Myocyte (in vitro differentiated cells): ENCODE data around the gene AQP1. TPM values are rescaled to one million over a fixed set of nuclear protein-coding genes. Genes with fewer than 3 reads are reported as not detected.

Experiments used
- DNase-seq: peaks from one replicate; pipeline ENCODE4 v3.0.0-alpha.2; 2012; ENCODE audit warnings: low read depth
- total RNA-seq: library from RNA; depleted of rRNA; stranded (reverse); fragments of >200 nt; gene quantifications from 2 replicates; pipeline ENCODE4 v1.2.3, GENCODE V29; 2014

AQP1 gene
- total RNA-seq, 1 donor from 2014 or later: 2.1 TPM

GRCh38 chr7:30971440-30971839 lies 59.8 kb downstream of the AQP1 start:
- no peak for DNase-seq

GRCh38 chr7:30971840-30972563 lies 60.3 kb downstream of the AQP1 start:
- no peak for DNase-seq

- DNase-seq: no peak
Observed at GRCh38 chr7:30973292-30973691, 61.6 kb downstream of the AQP1 start.

- no peak for DNase-seq
Observed at GRCh38 chr7:30973791-30974604, 62.3 kb downstream of the AQP1 start.

GRCh38 chr7:30974605-30975255 lies 63.1 kb downstream of the AQP1 start:
- DNase-seq: peak; percentile 65

Other genes starting within 250 kb of the AQP1 start
- not detected in 2 replicates for gene CRHR2, start 229.4 kb upstream of the AQP1 start, total RNA-seq
- gene INMT, start 159.7 kb upstream of the AQP1 start, total RNA-seq: 3.7 and 5.4 TPM in 2 replicates
- gene MINDY4, start 140.4 kb upstream of the AQP1 start, total RNA-seq: 2.0 and 2.9 TPM in 2 replicates
- not detected in 2 replicates for gene GHRHR, start 52.1 kb downstream of the AQP1 start, total RNA-seq
- gene ADCYAP1R1, start 140.5 kb downstream of the AQP1 start, total RNA-seq: not detected in 2 replicates